Measurements from ENCODE around the gene CPNE1. TPM values are rescaled to one million over a fixed set of nuclear protein-coding genes. Genes with fewer than 3 reads are reported as not detected.

Gene CPNE1
- total and polyA plus RNA-seq, 10 of the 15 experiments (the other 5 are each of a cell fraction or from before 2014, with no cell fraction given) = 84.9 to 209 (median 146) TPM

GRCh38 chr20:35699127-35699956 lies 34.6 kb upstream of the CPNE1 start, which contains the start of the genes NFS1 and ROMO1 (continued):
- TF ChIP-seq NKRF (conservative IDR thresholded peaks at IDR 0.05) = peak; percentile 89
- peak; percentile 72 for TF ChIP-seq RELB (IDR thresholded peaks at IDR 0.05; ENCODE audit: low read depth)
- peak; percentile 23 for TF ChIP-seq BACH1 (IDR thresholded peaks at IDR 0.05; ENCODE audit: borderline replicate concordance)
- TF ChIP-seq CBX5 (IDR thresholded peaks at IDR 0.05; ENCODE audit: low read depth) = 0 out of 2 replicates have a peak, but pooled peaks have one; percentile 51
- TF ChIP-seq ETV6 (conservative IDR thresholded peaks at IDR 0.05 in 1 of 2, IDR thresholded peaks at IDR 0.05 in 1 of 2; ENCODE audit: borderline replicate concordance in 1 of 2, low read depth in 1 of 2) = peak in 1 of 2 experiments; percentile 42; a peak in 1 of 4 replicates
- TF ChIP-seq EP300 (IDR thresholded peaks at IDR 0.05; ENCODE audit: borderline replicate concordance in 1 of 2, control insufficient read depth in 1 of 2, low read depth in 2 of 2, low read length in 2 of 2) = no peak
- no peak for TF ChIP-seq PAX5 (IDR thresholded peaks at IDR 0.05; ENCODE audit: borderline replicate concordance, low read depth, low read length)
- TF ChIP-seq RAD21 (IDR thresholded peaks at IDR 0.05; ENCODE audit: insufficient read depth, low read depth, low read length) = no peak
- TF ChIP-seq RUNX3 (IDR thresholded peaks at IDR 0.05; ENCODE audit: low read length) = no peak
- peak; percentile 90 for TF ChIP-seq POLR2A (IDR thresholded peaks at IDR 0.05; ENCODE audit: low read depth, low read length)
- TF ChIP-seq MTA2 (IDR thresholded peaks at IDR 0.05; ENCODE audit: low read depth) = peak; percentile 78
- TF ChIP-seq ELK1 (IDR thresholded peaks at IDR 0.05; ENCODE audit: low read depth, low read length) = peak; percentile 33; the same call in 1 of the 2 replicates
- TF ChIP-seq HDAC6 (IDR thresholded peaks at IDR 0.05; ENCODE audit: unreplicated experiment) = no peak
- TF ChIP-seq RAD51 (IDR thresholded peaks at IDR 0.05) = no peak
- peak; percentile 33; the same call in 1 of the 2 replicates for TF ChIP-seq SREBF1 (IDR thresholded peaks at IDR 0.05; ENCODE audit: low read length)
- TF ChIP-seq HDGF (IDR thresholded peaks at IDR 0.05) = peak; percentile 92
- no peak for TF ChIP-seq SMAD5 (IDR thresholded peaks at IDR 0.05; ENCODE audit: low read depth)
- peak; percentile 98 for TF ChIP-seq CREM (IDR thresholded peaks at IDR 0.05; ENCODE audit: low read depth)
- no peak for TF ChIP-seq SUPT20H (IDR thresholded peaks at IDR 0.05; ENCODE audit: borderline replicate concordance, control insufficient read depth, low read depth, low read length)
- TF ChIP-seq BRCA1 (IDR thresholded peaks at IDR 0.05; ENCODE audit: low read depth, low read length) = no peak
- peak; percentile 28; the same call in 1 of the 2 replicates for TF ChIP-seq ATF7 (IDR thresholded peaks at IDR 0.05; ENCODE audit: low read depth)

Data from GM12878 (cell line).